B cell (primary cell): ENCODE measurements around the gene GGNBP2. TPM values are rescaled to one million over a fixed set of nuclear protein-coding genes. Genes with fewer than 3 reads are reported as not detected.

ENCODE experiments used
- ATAC-seq: fragments of 200-7000 bp; cut with Tn5 transposase; one replicate; pipeline ENCODE4 v1.10.0; 2021; ENCODE audit warnings: low read depth, mild to moderate bottlenecking, moderate number of reproducible peaks, moderate library complexity
- CTCF ChIA-PET: fragments of 350-600 bp; sonication (Branson Sonifier 250); formaldehyde crosslinking; loops from one replicate; lab custom pipeline; 2021; ENCODE audit warnings: antibody characterized with exemption, inconsistent platforms; lab: Charles Lee
- POLR2A ChIA-PET: fragments of 350-600 bp; sonication (Branson Sonifier 250); formaldehyde crosslinking; loops from one replicate; lab custom pipeline; 2021; ENCODE audit warnings: antibody characterized with exemption; lab: Charles Lee
- DNase-seq: peaks from one replicate; pipeline ENCODE4 v3.0.0; 2013
- H2AFZ ChIP-seq: 2 replicates; pipeline ENCODE4 v1.6.1; 2012; ENCODE audit warnings: mild to moderate bottlenecking, low read depth, low read length; ENCODE audit not compliant: insufficient read depth, poor library complexity, severe bottlenecking
- H3K27ac ChIP-seq, 2 donors: 1 replicate in 1 of 2; 2 replicates in 1 of 2; pipeline ENCODE4 v1.5.1; 2012 to 2013; ENCODE audit warnings: low read length in 2 of 2, mild to moderate bottlenecking in 2 of 2, moderate library complexity in 1 of 2
- H3K27me3 ChIP-seq, 4 experiments: fragments of 200-600 bp in 1 of 4; sonication (generic) in 1 of 4; replicated peaks in 1 of 4; 1 replicate in 2 of 4; 2 replicates in 2 of 4; pipeline versions ENCODE4 v1.6.1 to v1.7.0; 2013 to 2016; ENCODE audit warnings: low read length in 3 of 4, mild to moderate bottlenecking in 2 of 4, mixed read lengths in 1 of 4, moderate library complexity in 1 of 4; ENCODE audit not compliant: insufficient read depth in 4 of 4, control insufficient read depth in 3 of 4; ENCODE audit errors: control extremely low read depth in 1 of 4
- H3K36me3 ChIP-seq, 2 experiments: replicated peaks in 1 of 2; 1 replicate in 1 of 2; 2 replicates in 1 of 2; pipeline versions ENCODE4 v1.6.1 to v1.7.1; 2013; ENCODE audit warnings: low read length in 1 of 2; ENCODE audit not compliant: insufficient read depth in 2 of 2, control insufficient read depth in 1 of 2; ENCODE audit errors: control extremely low read depth in 1 of 2, extremely low read depth in 1 of 2
- H3K4me1 ChIP-seq, 2 donors: fragments of 200-600 bp in 1 of 2; sonication (generic) in 1 of 2; 1 replicate in 1 of 2; 2 replicates in 1 of 2; pipeline versions ENCODE4 v1.5.1 to v1.6.1; 2013 to 2017; ENCODE audit warnings: low read length in 2 of 2; ENCODE audit not compliant: control insufficient read depth in 2 of 2, insufficient read depth in 2 of 2
- H3K4me2 ChIP-seq: replicated peaks from 2 replicates; pipeline ENCODE3; 2012; ENCODE audit warnings: mild to moderate bottlenecking, low read depth, low read length; ENCODE audit not compliant: poor library complexity, severe bottlenecking
- H3K4me3 ChIP-seq, 5 experiments: fragments of 200-600 bp in 1 of 5; sonication (generic) in 1 of 5; 1 replicate in 3 of 5; 2 replicates in 2 of 5; pipeline versions ENCODE4 v1.5.1 to v1.7.0; 2011 to 2016; ENCODE audit warnings: low read length in 4 of 5, mild to moderate bottlenecking in 4 of 5, low read depth in 2 of 5, control low read depth in 1 of 5, moderate library complexity in 1 of 5; ENCODE audit not compliant: insufficient read depth in 1 of 5; ENCODE audit errors: control extremely low read depth in 1 of 5, extremely low read depth in 1 of 5
- H3K79me2 ChIP-seq: fragments of 200-600 bp; sonication (generic); one replicate; pipeline ENCODE4 v1.6.0; 2016; ENCODE audit warnings: low read length; ENCODE audit not compliant: control insufficient read depth, insufficient read depth
- H3K9ac ChIP-seq: fragments of 200-600 bp; sonication (generic); 2 replicates; pipeline ENCODE4 v1.6.1; 2017; ENCODE audit warnings: mild to moderate bottlenecking, low read length, moderate library complexity
- H3K9me3 ChIP-seq, 3 donors: one replicate each; pipeline versions ENCODE4 v1.6.1 to v1.7.1; 2013; ENCODE audit warnings: low read length in 2 of 3; ENCODE audit not compliant: control insufficient read depth in 2 of 3, insufficient read depth in 1 of 3; ENCODE audit errors: control extremely low read depth in 1 of 3
- H4K20me1 ChIP-seq: 2 replicates; pipeline ENCODE4 v1.6.0; 2012; ENCODE audit warnings: mild to moderate bottlenecking, low read length; ENCODE audit not compliant: insufficient read depth, control insufficient read depth, poor library complexity, severe bottlenecking
- H3K27ac Mint-ChIP-seq: one replicate; pipeline ENCODE4 v1.8.0; 2021; ENCODE audit warnings: mixed read lengths
- H3K27me3 Mint-ChIP-seq: one replicate; pipeline ENCODE4 v1.8.0; 2021; ENCODE audit warnings: mixed read lengths
- H3K4me1 Mint-ChIP-seq: one replicate; pipeline ENCODE4 v1.8.0; 2021; ENCODE audit warnings: mixed read lengths
- H3K4me3 Mint-ChIP-seq: one replicate; pipeline ENCODE4 v1.8.0; 2021; ENCODE audit warnings: mixed read lengths
- H3K9me3 Mint-ChIP-seq: one replicate; pipeline ENCODE4 v1.8.0; 2022; ENCODE audit warnings: mixed read lengths; ENCODE audit not compliant: insufficient read depth
- EZH2 ChIP-seq: IDR thresholded peaks from 2 replicates; pipeline ENCODE4 v1.6.1; 2012; ENCODE audit warnings: borderline replicate concordance, low read depth, mild to moderate bottlenecking, moderate library complexity, low read length; ENCODE audit not compliant: insufficient read depth, poor library complexity, severe bottlenecking
- WGBS: methylation state at CpG from one replicate; pipeline ENCODE4 v1.1.5; 2013; ENCODE audit warnings: missing lambda C conversion rate; ENCODE audit not compliant: insufficient coverage; 5-methylcytosine and 5-hydroxymethylcytosine counted together
- intact Hi-C: fragments of 100-400 bp; cut with micrococcal nuclease; formaldehyde crosslinking; loops from one replicate; pipeline ENCODE4 v1.10.0; 2022
- polyA plus RNA-seq: library from polyadenylated mRNA; depleted of rRNA; stranded (reverse); fragments of >200 nt; gene quantifications from 2 replicates; pipeline ENCODE4 v1.2.3, GENCODE V29; 2012
- total RNA-seq, 2 donors: library from RNA; stranded (reverse); fragments of 120-200 nt in 1 of 2; gene quantifications; 1 replicate in 1 of 2; 2 replicates in 1 of 2; pipeline versions ENCODE4 v1.2.3 to v1.2.4, GENCODE V29; 2013 to 2022
- TF ChIP-seq, protein P1 (sequence below): fragments of 200-600 bp; IDR thresholded peaks from one replicate; pipeline ENCODE4 v1.8.0; 2022; ENCODE audit warnings: antibody characterized with exemption, mild to moderate bottlenecking

Gene GGNBP2
- total and polyA plus RNA-seq, 2 donors (not counting 1 experiment from before 2014, with no cell fraction given), result 107 to 137 TPM

DNA sequence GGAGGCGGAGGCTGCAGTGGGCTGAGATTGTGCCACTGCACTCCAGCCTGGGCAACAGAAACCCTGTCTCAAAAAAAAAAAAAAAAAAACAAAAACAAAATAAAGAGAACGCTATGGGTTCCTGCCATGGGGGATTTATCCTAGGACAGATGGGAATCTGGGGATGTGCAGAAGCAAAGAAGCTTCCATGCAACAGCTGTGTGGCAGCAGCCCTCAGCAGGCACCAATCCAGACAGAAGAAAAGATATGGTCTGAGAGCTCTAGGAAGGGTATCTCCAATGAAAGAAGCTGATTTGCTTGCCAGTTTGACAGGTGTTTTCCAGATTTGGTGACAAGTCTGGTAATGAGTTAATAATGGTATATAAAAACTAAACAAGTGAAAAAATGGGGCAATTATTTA, 21.6 kb upstream of the GGNBP2 start:
- WGBS, result no CpG with 5 or more reads among the region's 2 CpGs
- CTCF ChIA-PET, result no interaction called here
- POLR2A ChIA-PET, result no interaction called here
- Histone ChIP-seq H3K4me3 (no peak overlapping the region), H3K9ac (no peak overlapping the region), H3K4me2 (no peak overlapping the region), H3K9me3 (no peaks in the 10 kb centered on the region), H3K36me3 (peaks cover 4 to 35% of the 10 kb centered on the region in 2 experiments), H3K27me3 (no peaks in the 10 kb centered on the region), H3K79me2 (no peaks in the 10 kb centered on the region), H3K27ac (no peak overlapping the region), H2AFZ (no peak overlapping the region), H4K20me1 (no peaks in the 10 kb centered on the region), H3K4me1 (peaks cover 0 to 7% of the 10 kb centered on the region in 2 donors)
- H3K27ac Mint-ChIP-seq, result no peak overlapping the region
- H3K4me3 Mint-ChIP-seq, result no peak overlapping the region
- DNase-seq (no peak), ATAC-seq (no peak)
- no peaks in the 10 kb centered on the region for H3K9me3 Mint-ChIP-seq
- no peak for TF ChIP-seq EZH2
- TF ChIP-seq, protein P1, sequence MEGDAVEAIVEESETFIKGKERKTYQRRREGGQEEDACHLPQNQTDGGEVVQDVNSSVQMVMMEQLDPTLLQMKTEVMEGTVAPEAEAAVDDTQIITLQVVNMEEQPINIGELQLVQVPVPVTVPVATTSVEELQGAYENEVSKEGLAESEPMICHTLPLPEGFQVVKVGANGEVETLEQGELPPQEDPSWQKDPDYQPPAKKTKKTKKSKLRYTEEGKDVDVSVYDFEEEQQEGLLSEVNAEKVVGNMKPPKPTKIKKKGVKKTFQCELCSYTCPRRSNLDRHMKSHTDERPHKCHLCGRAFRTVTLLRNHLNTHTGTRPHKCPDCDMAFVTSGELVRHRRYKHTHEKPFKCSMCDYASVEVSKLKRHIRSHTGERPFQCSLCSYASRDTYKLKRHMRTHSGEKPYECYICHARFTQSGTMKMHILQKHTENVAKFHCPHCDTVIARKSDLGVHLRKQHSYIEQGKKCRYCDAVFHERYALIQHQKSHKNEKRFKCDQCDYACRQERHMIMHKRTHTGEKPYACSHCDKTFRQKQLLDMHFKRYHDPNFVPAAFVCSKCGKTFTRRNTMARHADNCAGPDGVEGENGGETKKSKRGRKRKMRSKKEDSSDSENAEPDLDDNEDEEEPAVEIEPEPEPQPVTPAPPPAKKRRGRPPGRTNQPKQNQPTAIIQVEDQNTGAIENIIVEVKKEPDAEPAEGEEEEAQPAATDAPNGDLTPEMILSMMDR, result no peak
- H3K4me1 Mint-ChIP-seq, result peaks cover 8% of the 10 kb centered on the region
- H3K27me3 Mint-ChIP-seq, result no peaks in the 10 kb centered on the region
- intact Hi-C loops, result no loop called here

DNA sequence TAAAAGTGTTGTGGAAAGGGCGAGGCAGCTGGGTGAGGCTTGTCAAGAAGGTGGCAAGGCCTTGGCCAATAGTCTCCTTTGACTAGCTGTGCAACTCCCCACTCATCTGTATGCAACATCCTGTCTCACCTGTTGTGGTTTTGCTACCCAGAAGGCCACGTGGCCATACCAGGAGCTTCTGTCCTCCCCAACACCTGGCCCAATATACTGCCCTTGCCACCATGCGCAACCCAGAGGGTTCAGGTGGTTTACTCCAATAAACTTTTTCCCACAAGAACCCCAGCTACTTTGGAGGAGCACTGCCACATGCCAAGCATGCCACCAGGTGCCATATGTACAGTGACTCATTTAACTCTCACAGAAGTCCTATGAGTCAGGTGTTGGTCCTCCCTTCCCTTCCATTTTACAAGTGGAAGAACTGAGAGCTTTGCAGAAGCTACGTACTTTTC, 20.3 kb upstream of the GGNBP2 start:
- H3K9me3 Mint-ChIP-seq, result no peaks in the 10 kb centered on the region
- no peaks in the 10 kb centered on the region for H3K27me3 Mint-ChIP-seq
- intact Hi-C loops, result no loop called here
- Histone ChIP-seq H3K27ac (no peak overlapping the region), H3K27me3 (no peaks in the 10 kb centered on the region), H3K36me3 (peaks cover 4 to 38% of the 10 kb centered on the region in 2 experiments), H3K9me3 (no peaks in the 10 kb centered on the region), H3K4me3 (no peak overlapping the region), H4K20me1 (no peaks in the 10 kb centered on the region), H3K9ac (no peak overlapping the region), H3K79me2 (no peaks in the 10 kb centered on the region), H3K4me1 (no peaks in the 10 kb centered on the region), H3K4me2 (no peak overlapping the region), H2AFZ (no peak overlapping the region)
- no peak overlapping the region for H3K4me3 Mint-ChIP-seq
- TF ChIP-seq EZH2, result no peak
- TF ChIP-seq, protein P1, result no peak
- WGBS, result 78% methylated on average over 4 of the region's 4 CpGs
- ATAC-seq, result no peak
- H3K27ac Mint-ChIP-seq, result no peak overlapping the region
- no peak for DNase-seq
- POLR2A ChIA-PET, result interaction anchor here (0.6 kb wide), 1 partner anchor 38 kb away, joined by 3 read pairs; the partner anchor contains the start of gene ZNHIT3
- no peaks in the 10 kb centered on the region for H3K4me1 Mint-ChIP-seq
- CTCF ChIA-PET, result interaction anchor here (0.9 kb wide), 1 partner anchor 13 kb away, joined by 3 read pairs; no protein-coding TSS in a partner anchor
